Measurements from ENCODE around the gene CCDC27.

DNA sequence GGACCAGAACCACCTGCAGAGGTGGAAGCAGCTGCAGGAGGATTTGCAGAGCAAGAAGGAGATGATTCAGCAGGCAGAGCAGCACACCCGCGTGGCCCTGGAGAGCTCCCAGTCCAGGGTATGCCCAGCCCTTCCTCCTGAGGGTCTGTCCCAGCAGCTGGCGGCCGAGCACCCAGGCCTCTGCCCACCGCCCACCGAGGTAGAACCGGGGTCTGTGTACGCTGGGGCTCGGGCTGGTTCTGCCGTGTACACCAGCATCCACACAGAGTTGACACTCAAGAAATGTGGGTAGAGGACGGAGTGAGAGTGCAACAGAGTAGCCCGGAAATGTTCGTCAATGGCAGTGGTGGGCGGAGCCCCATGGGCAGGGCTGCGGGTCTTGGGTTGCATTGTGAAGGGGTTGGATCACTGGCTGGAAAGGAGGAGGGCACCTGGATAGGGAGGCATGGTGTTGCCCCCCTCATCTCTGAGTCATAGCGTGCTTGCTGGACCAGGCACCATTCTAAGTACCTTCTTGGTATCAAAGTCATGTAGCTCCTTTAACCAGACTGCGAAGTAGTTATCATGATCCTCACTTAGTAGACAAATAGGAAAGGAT is 15.2 kb downstream of the CCDC27 start:
- TF ChIP-seq, protein P1, sequence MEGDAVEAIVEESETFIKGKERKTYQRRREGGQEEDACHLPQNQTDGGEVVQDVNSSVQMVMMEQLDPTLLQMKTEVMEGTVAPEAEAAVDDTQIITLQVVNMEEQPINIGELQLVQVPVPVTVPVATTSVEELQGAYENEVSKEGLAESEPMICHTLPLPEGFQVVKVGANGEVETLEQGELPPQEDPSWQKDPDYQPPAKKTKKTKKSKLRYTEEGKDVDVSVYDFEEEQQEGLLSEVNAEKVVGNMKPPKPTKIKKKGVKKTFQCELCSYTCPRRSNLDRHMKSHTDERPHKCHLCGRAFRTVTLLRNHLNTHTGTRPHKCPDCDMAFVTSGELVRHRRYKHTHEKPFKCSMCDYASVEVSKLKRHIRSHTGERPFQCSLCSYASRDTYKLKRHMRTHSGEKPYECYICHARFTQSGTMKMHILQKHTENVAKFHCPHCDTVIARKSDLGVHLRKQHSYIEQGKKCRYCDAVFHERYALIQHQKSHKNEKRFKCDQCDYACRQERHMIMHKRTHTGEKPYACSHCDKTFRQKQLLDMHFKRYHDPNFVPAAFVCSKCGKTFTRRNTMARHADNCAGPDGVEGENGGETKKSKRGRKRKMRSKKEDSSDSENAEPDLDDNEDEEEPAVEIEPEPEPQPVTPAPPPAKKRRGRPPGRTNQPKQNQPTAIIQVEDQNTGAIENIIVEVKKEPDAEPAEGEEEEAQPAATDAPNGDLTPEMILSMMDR (IDR thresholded peaks at IDR 0.05): no peak
- no peak for TF ChIP-seq SIN3A (IDR thresholded peaks at IDR 0.05; ENCODE audit: borderline replicate concordance, insufficient read depth, low read depth, low read length)
- no peak for TF ChIP-seq POLR2AphosphoS5 (IDR thresholded peaks at IDR 0.05; ENCODE audit: low read depth, low read length)
